HepG2 (cell line): Measurements from ENCODE around the gene BIRC6. TPM values are rescaled to one million over a fixed set of nuclear protein-coding genes. Genes with fewer than 3 reads are reported as not detected.

Experiments used
- NAIF1 ChIP-seq: sonication (generic); formaldehyde crosslinking; IDR thresholded peaks from 2 replicates; pipeline ENCODE4 v1.5.0; 2020; ENCODE audit warnings: mild to moderate bottlenecking, missing genetic modification reagents, borderline replicate concordance
- RFXAP ChIP-seq: sonication (generic); formaldehyde crosslinking; IDR thresholded peaks from 2 replicates; pipeline ENCODE4 v1.4.0; 2020; ENCODE audit warnings: missing genetic modification reagents, borderline replicate concordance
- SMC3 ChIP-seq: IDR thresholded peaks from 2 replicates; pipeline ENCODE4 v1.6.1; 2011; ENCODE audit warnings: low read length, improper control_type of control experiment
- SPEN ChIP-seq: sonication (generic); formaldehyde crosslinking; IDR thresholded peaks from 2 replicates; pipeline ENCODE4 v1.5.1; 2020; ENCODE audit warnings: low read depth, mild to moderate bottlenecking, missing genetic modification reagents
- TBX3 ChIP-seq: fragments of 450-650 bp; IDR thresholded peaks from 2 replicates; pipeline ENCODE4 v1.6.1; 2017; ENCODE audit warnings: antibody characterized with exemption, mild to moderate bottlenecking, inconsistent platforms, borderline replicate concordance
- TMF1 ChIP-seq: sonication (generic); formaldehyde crosslinking; IDR thresholded peaks from 2 replicates; pipeline ENCODE4 v1.8.1; 2022; ENCODE audit warnings: low read depth, missing genetic modification reagents
- ZFP82 ChIP-seq: sonication (generic); formaldehyde crosslinking; IDR thresholded peaks from 2 replicates; pipeline ENCODE4 v1.5.1; 2020; ENCODE audit warnings: mild to moderate bottlenecking, missing genetic modification reagents, borderline replicate concordance
- ZNF225 ChIP-seq: sonication (generic); formaldehyde crosslinking; IDR thresholded peaks from 2 replicates; pipeline ENCODE4 v1.4.0; 2020; ENCODE audit warnings: mild to moderate bottlenecking, missing genetic modification reagents
- ZNF263 ChIP-seq: sonication (generic); formaldehyde crosslinking; IDR thresholded peaks from 2 replicates; pipeline ENCODE4 v1.4.0; 2020; ENCODE audit warnings: missing genetic modification reagents
- ZNF274 ChIP-seq: sonication (generic); formaldehyde crosslinking; IDR thresholded peaks from 2 replicates; pipeline ENCODE4 v1.5.1; 2020; ENCODE audit warnings: mild to moderate bottlenecking, missing genetic modification reagents
- ZNF292 ChIP-seq: sonication (generic); formaldehyde crosslinking; IDR thresholded peaks from 2 replicates; pipeline ENCODE4 v1.8.1; 2022; ENCODE audit warnings: mild to moderate bottlenecking, low read depth, missing genetic modification reagents, borderline replicate concordance
- ZNF484 ChIP-seq: sonication (generic); formaldehyde crosslinking; IDR thresholded peaks from 2 replicates; pipeline ENCODE4 v1.5.1; 2020; ENCODE audit warnings: mild to moderate bottlenecking, low read depth, missing genetic modification reagents, borderline replicate concordance
- ZNF546 ChIP-seq: sonication (generic); formaldehyde crosslinking; conservative IDR thresholded peaks from 2 replicates; pipeline ENCODE4 v1.8.1; 2023; ENCODE audit warnings: mild to moderate bottlenecking, missing genetic modification reagents
- ZNF567 ChIP-seq: sonication (generic); formaldehyde crosslinking; IDR thresholded peaks from 2 replicates; pipeline ENCODE4 v1.8.1; 2023; ENCODE audit warnings: mild to moderate bottlenecking, missing genetic modification reagents, borderline replicate concordance
- ZNF644 ChIP-seq: IDR thresholded peaks from 2 replicates; pipeline ENCODE4 v1.6.1; 2016; ENCODE audit warnings: low read depth
- ZSCAN29 ChIP-seq: sonication (generic); formaldehyde crosslinking; conservative IDR thresholded peaks from 2 replicates; pipeline ENCODE4 v1.4.0; 2020; ENCODE audit warnings: mild to moderate bottlenecking, missing genetic modification reagents
- polyA plus RNA-seq, 8 experiments: library from polyadenylated mRNA; depleted of rRNA in 3 of 8; stranded (reverse) in 7 of 8; unstranded in 1 of 8; fragments of >200 nt; fragmentation: Illumina TruSeq in 4 of 8; extraction: Trizol in 4 of 8; gene quantifications; 2 replicates each; pipeline versions ENCODE4 v1.2.1 to v1.2.3, GENCODE V29; 2011 to 2016; ENCODE audit warnings: low read depth in 4 of 8, missing spikeins in 1 of 8, mixed read lengths in 1 of 8; ENCODE audit not compliant: insufficient read depth in 1 of 8
- total RNA-seq, 5 experiments: library from RNA; depleted of rRNA; stranded (reverse); fragments of >200 nt; fragmentation: Illumina TruSeq; extraction: Trizol; gene quantifications; 2 replicates each; pipeline ENCODE4 v1.2.3, GENCODE V29; 2016; ENCODE audit warnings: low read depth in 1 of 5
- TF ChIP-seq, protein P1 (sequence below): sonication (generic); formaldehyde crosslinking; IDR thresholded peaks from 2 replicates; pipeline ENCODE4 v1.4.0; 2020; ENCODE audit warnings: missing genetic modification reagents, borderline replicate concordance
- TF ChIP-seq, protein P2 (sequence below): IDR thresholded peaks from 2 replicates; pipeline ENCODE4 v1.6.1; 2016
- TF ChIP-seq, protein P3 (sequence below): sonication (generic); formaldehyde crosslinking; IDR thresholded peaks from 2 replicates; pipeline ENCODE4 v1.5.0; 2020; ENCODE audit warnings: missing genetic modification reagents, mild to moderate bottlenecking, borderline replicate concordance
- TF ChIP-seq, protein P4 (sequence below): sonication (generic); formaldehyde crosslinking; IDR thresholded peaks from 2 replicates; pipeline ENCODE4 v1.4.0; 2020; ENCODE audit warnings: missing genetic modification reagents, mild to moderate bottlenecking, borderline replicate concordance

Gene BIRC6
- total and polyA plus RNA-seq, 2 of the 13 experiments (the other 11 are each of a cell fraction or from before 2014, with no cell fraction given): 65.6 to 120 TPM

DNA sequence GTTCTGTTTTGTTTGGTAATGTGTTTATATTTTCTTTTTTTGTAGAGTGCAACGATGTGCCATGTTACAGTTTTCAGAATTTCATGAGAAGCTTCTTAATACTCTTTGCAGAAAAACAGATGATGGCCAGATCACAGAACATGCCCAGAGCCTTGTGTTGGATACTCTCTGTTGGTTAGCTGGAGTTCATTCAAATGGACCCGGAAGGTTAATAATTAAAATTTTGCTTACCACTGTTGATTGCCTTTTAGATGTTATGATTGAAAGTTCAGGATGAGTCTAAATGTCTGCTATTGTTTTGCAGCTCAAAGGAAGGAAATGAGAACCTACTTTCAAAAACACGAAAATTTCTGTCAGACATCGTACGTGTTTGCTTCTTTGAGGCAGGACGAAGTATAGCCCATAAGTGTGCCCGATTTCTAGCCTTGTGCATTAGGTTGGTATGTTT lies 85.2 kb downstream of the BIRC6 start (continued):
- TF ChIP-seq, protein P1, sequence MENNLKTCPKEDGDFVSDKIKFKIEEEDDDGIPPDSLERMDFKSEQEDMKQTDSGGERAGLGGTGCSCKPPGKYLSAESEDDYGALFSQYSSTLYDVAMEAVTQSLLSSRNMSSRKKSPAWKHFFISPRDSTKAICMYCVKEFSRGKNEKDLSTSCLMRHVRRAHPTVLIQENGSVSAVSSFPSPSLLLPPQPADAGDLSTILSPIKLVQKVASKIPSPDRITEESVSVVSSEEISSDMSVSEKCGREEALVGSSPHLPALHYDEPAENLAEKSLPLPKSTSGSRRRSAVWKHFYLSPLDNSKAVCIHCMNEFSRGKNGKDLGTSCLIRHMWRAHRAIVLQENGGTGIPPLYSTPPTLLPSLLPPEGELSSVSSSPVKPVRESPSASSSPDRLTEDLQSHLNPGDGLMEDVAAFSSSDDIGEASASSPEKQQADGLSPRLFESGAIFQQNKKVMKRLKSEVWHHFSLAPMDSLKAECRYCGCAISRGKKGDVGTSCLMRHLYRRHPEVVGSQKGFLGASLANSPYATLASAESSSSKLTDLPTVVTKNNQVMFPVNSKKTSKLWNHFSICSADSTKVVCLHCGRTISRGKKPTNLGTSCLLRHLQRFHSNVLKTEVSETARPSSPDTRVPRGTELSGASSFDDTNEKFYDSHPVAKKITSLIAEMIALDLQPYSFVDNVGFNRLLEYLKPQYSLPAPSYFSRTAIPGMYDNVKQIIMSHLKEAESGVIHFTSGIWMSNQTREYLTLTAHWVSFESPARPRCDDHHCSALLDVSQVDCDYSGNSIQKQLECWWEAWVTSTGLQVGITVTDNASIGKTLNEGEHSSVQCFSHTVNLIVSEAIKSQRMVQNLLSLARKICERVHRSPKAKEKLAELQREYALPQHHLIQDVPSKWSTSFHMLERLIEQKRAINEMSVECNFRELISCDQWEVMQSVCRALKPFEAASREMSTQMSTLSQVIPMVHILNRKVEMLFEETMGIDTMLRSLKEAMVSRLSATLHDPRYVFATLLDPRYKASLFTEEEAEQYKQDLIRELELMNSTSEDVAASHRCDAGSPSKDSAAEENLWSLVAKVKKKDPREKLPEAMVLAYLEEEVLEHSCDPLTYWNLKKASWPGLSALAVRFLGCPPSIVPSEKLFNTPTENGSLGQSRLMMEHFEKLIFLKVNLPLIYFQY: no peak
- TF ChIP-seq SPEN (CRISPR knock-in tag) (no peak), ZNF225 (CRISPR knock-in tag) (no peak), ZNF484 (CRISPR knock-in tag) (no peak), ZNF292 (CRISPR knock-in tag) (no peak), ZSCAN29 (no peak), ZFP82 (CRISPR knock-in tag) (no peak), ZNF567 (no peak), ZNF644 (CRISPR knock-in tag) (no peak), TBX3 (no peak), ZNF546 (CRISPR knock-in tag) (no peak), SMC3 (no peak), TMF1 (CRISPR knock-in tag) (no peak), NAIF1 (CRISPR knock-in tag) (no peak), ZNF274 (CRISPR knock-in tag) (no peak), ZNF263 (no peak), RFXAP (CRISPR knock-in tag) (no peak)
- TF ChIP-seq, protein P2, sequence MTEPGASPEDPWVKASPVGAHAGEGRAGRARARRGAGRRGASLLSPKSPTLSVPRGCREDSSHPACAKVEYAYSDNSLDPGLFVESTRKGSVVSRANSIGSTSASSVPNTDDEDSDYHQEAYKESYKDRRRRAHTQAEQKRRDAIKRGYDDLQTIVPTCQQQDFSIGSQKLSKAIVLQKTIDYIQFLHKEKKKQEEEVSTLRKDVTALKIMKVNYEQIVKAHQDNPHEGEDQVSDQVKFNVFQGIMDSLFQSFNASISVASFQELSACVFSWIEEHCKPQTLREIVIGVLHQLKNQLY (CRISPR knock-in tag): no peak
- TF ChIP-seq, protein P3, sequence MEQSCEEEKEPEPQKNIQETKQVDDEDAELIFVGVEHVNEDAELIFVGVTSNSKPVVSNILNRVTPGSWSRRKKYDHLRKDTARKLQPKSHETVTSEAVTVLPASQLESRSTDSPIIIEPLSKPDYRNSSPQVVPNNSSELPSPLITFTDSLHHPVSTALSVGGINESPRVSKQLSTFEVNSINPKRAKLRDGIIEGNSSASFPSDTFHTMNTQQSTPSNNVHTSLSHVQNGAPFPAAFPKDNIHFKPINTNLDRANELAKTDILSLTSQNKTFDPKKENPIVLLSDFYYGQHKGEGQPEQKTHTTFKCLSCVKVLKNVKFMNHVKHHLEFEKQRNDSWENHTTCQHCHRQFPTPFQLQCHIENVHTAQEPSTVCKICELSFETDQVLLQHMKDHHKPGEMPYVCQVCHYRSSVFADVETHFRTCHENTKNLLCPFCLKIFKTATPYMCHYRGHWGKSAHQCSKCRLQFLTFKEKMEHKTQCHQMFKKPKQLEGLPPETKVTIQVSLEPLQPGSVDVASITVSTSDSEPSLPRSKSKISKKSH (CRISPR knock-in tag): no peak
- TF ChIP-seq, protein P4, sequence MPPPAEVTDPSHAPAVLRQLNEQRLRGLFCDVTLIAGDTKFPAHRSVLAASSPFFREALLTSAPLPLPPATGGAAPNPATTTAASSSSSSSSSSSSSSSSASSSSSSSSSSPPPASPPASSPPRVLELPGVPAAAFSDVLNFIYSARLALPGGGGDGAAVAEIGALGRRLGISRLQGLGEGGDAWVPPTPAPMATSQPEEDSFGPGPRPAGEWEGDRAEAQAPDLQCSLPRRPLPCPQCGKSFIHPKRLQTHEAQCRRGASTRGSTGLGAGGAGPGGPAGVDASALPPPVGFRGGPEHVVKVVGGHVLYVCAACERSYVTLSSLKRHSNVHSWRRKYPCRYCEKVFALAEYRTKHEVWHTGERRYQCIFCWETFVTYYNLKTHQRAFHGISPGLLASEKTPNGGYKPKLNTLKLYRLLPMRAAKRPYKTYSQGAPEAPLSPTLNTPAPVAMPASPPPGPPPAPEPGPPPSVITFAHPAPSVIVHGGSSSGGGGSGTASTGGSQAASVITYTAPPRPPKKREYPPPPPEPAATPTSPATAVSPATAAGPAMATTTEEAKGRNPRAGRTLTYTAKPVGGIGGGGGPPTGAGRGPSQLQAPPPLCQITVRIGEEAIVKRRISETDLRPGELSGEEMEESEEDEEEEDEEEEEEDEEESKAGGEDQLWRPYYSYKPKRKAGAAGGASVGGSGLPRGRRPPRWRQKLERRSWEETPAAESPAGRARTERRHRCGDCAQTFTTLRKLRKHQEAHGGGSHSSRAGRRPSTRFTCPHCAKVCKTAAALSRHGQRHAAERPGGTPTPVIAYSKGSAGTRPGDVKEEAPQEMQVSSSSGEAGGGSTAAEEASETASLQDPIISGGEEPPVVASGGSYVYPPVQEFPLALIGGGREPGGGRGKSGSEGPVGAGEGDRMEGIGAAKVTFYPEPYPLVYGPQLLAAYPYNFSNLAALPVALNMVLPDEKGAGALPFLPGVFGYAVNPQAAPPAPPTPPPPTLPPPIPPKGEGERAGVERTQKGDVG (CRISPR knock-in tag): no peak
